ENCODE results near the gene RIMKLB.

- TF ChIP-seq CTCF (IDR thresholded peaks at IDR 0.05 in 2 of 3, conservative IDR thresholded peaks at IDR 0.05 in 1 of 3; ENCODE audit: borderline replicate concordance in 1 of 3, insufficient read depth in 1 of 3, low read depth in 2 of 3, low read length in 2 of 3) (no peak), SRF (IDR thresholded peaks at IDR 0.05; ENCODE audit: low read depth) (no peak), EZH2phosphoT487 (IDR thresholded peaks at IDR 0.05; ENCODE audit: borderline replicate concordance) (no peak), POLR2A (IDR thresholded peaks at IDR 0.05; ENCODE audit: borderline replicate concordance, extremely low read depth, insufficient read depth, insufficient read length) (no peak), SIN3A (IDR thresholded peaks at IDR 0.05; ENCODE audit: low read depth) (no peak), EZH2 (IDR thresholded peaks at IDR 0.05) (no peak), ZNF274 (IDR thresholded peaks at IDR 0.05; ENCODE audit: low read depth, low read length) (no peak), POLR2AphosphoS5 (IDR thresholded peaks at IDR 0.05; ENCODE audit: low read depth, low read length) (no peak)
Measured at GRCh38 chr12:8648576-8649205, 49.1 kb upstream of the RIMKLB start.

All from HCT116 (cell line).